ENCODE results near the gene LRRC55. TPM values are rescaled to one million over a fixed set of nuclear protein-coding genes. Genes with fewer than 3 reads are reported as not detected.

Gene LRRC55
- total RNA-seq, 1 donor from 2014 or later = not detected

Other genes with a start within 250 kb of the LRRC55 start
- gene OR5AK2, start 193.0 kb upstream of the LRRC55 start, total RNA-seq = not detected in 2 replicates
- not detected in 2 replicates for gene APLNR, start 55.3 kb downstream of the LRRC55 start, total RNA-seq
- 152 and 169 TPM in 2 replicates for gene TNKS1BP1, start 143.0 kb downstream of the LRRC55 start, total RNA-seq
- gene SSRP1, start 153.9 kb downstream of the LRRC55 start, total RNA-seq = 97.4 and 99.4 TPM in 2 replicates
- gene P2RX3, start 156.4 kb downstream of the LRRC55 start, total RNA-seq = not detected in 2 replicates
- not detected in 2 replicates for gene PRG3, start 199.2 kb downstream of the LRRC55 start, total RNA-seq
- gene PRG2, start 208.7 kb downstream of the LRRC55 start, total RNA-seq = not detected in 2 replicates
- gene SLC43A3, start 245.2 kb downstream of the LRRC55 start, total RNA-seq = 14.9 and 17.1 TPM in 2 replicates